Measurements from ENCODE around the gene USPL1. TPM values are rescaled to one million over a fixed set of nuclear protein-coding genes. Genes with fewer than 3 reads are reported as not detected.

Gene USPL1
- total RNA-seq, 1 experiment from 2014 or later = 6.0 TPM

- Histone ChIP-seq H3K36me3 (ENCODE audit: low read depth, low read length) (no peaks in the 10 kb centered on the region), H3K79me2 (ENCODE audit: low read length) (no peaks in the 10 kb centered on the region), H3K4me3 (ENCODE audit: low read length) (no peak overlapping the region), H3K9me2 (replicated peaks; ENCODE audit: low read length) (no peaks in the 10 kb centered on the region), H3K27ac (ENCODE audit: low read length) (no peak overlapping the region), H3K9ac (ENCODE audit: low read length) (no peak overlapping the region), H3K9me3 (ENCODE audit: low read length) (no peaks in the 10 kb centered on the region), H3K4me2 (ENCODE audit: low read length) (no peak overlapping the region), H2AFZ (ENCODE audit: low read length) (peak overlapping the region; percentile 16; the same call in 1 of the 2 replicates), H4K20me1 (ENCODE audit: low read length) (no peaks in the 10 kb centered on the region), H3F3A (ENCODE audit: low read length, unreplicated experiment) (no peaks in the 10 kb centered on the region), H3K4me1 (ENCODE audit: insufficient read depth, low read length) (peaks cover 15% of the 10 kb centered on the region; the same call in 1 of the 2 replicates), H3K27me3 (ENCODE audit: low read length) (no peaks in the 10 kb centered on the region)
- intact Hi-C loops (cut with micrococcal nuclease) = no loop called here
- TF ChIP-seq CTCF (conservative IDR thresholded peaks at IDR 0.05; ENCODE audit: low read depth, low read length) = no peak
- TF ChIP-seq EZH2phosphoT487 (IDR thresholded peaks at IDR 0.05; ENCODE audit: borderline replicate concordance, low read length) = no peak
- no peak for TF ChIP-seq EZH2 (IDR thresholded peaks at IDR 0.05; ENCODE audit: low read length, unreplicated experiment)
- ATAC-seq (no peak), DNase-seq (no peak)
- no TSS peak for BruUV-seq (replicated peaks)
- POLR2A ChIA-PET (ENCODE audit: unreplicated experiment) = no interaction called here
- CTCF ChIA-PET = no interaction called here
These were observed 90.8 kb downstream of the USPL1 start for GRCh38 chr13:30708541-30708940.

Other genes with a start within 250 kb of the USPL1 start
- not detected in 2 replicates for gene UBE2L5, start 195.4 kb upstream of the USPL1 start, total RNA-seq (2014; rRNA removed)
- 497 and 567 TPM in 2 replicates for gene HMGB1, start 152.0 kb upstream of the USPL1 start, total RNA-seq (2014; rRNA removed)
- not detected in 2 replicates for gene ALOX5AP, start 117.6 kb downstream of the USPL1 start, total RNA-seq (2014; rRNA removed)